ENCODE results near the gene SLC12A2.

The SLC12A2 gene

DNA sequence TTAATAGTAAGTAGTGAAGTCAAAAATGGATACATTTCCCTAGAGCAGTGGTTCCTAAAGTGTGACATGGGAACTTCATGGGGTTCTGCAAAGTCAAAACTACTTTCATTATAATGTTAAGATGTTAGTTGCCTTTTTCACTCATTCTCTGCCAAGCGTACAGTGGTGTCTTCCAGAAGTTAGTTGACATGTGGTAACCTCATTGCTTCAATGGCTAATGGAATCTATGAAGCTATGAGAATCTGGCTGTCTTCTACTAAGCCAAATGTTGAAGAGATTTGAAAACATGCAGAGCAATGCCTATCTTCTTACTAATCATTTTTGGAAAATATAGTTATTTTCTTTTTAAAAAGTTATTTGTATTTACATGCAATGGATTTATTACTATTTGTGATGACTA, 111.8 kb downstream of the SLC12A2 start:
- TF ChIP-seq CTCF (IDR thresholded peaks at IDR 0.05; ENCODE audit: low read depth, low read length): no peak
- DNase-seq (ENCODE audit: extremely low read depth, low read depth): no peak

GRCh38 chr5:128196080-128196479, 112.5 kb downstream of the SLC12A2 start:
- no peak for TF ChIP-seq CTCF (IDR thresholded peaks at IDR 0.05; ENCODE audit: low read depth, low read length)
- DNase-seq (ENCODE audit: extremely low read depth, low read depth): no peak

GRCh38 chr5:128196791-128197190, 113.2 kb downstream of the SLC12A2 start:
- TF ChIP-seq CTCF (IDR thresholded peaks at IDR 0.05; ENCODE audit: low read depth, low read length): no peak
- no peak for DNase-seq (ENCODE audit: extremely low read depth, low read depth)

DNA sequence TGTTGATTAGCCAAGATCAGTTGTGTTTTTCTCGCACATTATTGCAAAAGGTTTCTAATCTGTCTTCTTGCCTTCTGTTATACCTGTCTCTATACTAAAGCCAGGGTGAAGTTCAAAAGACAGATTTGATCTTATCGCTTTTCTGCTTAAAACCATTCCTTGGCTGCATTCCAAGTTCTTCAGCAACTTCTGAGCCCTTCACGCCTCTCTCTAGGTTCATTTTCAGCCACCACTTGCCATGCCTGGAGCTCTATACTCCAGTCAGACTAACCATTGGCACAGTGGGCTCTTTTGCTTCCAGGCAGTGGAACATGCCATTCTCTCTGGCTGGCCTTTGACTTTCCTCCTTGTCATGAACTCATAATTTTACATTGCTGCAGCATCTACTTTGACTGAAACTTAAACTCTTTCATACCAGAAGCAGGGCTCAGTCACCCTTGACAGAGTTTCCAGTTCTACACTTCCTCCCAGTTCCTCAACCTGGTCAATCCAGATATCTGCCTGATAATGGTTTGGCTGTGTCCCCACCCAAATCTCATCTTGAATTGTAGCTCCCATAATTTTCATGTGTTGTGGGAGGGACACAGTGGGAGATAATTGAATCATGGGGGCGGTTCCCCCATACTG, 114.4 kb downstream of the SLC12A2 start:
- no peak for DNase-seq (ENCODE audit: extremely low read depth, low read depth)
- TF ChIP-seq CTCF (IDR thresholded peaks at IDR 0.05; ENCODE audit: low read depth, low read length): no peak

- no peak for TF ChIP-seq CTCF (IDR thresholded peaks at IDR 0.05; ENCODE audit: low read depth, low read length)
- no peak for DNase-seq (ENCODE audit: extremely low read depth, low read depth)
Observed at GRCh38 chr5:128199104-128199503, 115.5 kb downstream of the SLC12A2 start.

DNA sequence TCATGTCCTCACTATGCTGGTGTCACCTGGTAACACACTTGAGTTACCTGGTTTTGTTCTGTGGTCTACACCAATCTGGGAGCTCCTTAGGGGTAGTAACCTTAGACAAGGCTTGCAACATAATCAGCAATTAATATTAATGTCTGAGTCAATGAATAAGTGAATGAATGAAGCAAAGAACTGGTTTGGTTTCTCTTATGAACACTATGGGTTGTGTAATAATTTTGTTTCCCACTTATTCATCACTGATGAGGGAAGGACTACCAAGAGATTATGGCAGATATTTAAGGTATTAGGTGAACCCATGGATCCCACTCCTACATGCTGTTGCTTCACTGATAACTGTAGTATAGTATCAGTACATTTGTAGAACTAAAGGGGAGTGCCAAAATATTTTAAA, 116.0 kb downstream of the SLC12A2 start:
- DNase-seq (ENCODE audit: extremely low read depth, low read depth): no peak
- TF ChIP-seq CTCF (IDR thresholded peaks at IDR 0.05; ENCODE audit: low read depth, low read length): no peak

DNA sequence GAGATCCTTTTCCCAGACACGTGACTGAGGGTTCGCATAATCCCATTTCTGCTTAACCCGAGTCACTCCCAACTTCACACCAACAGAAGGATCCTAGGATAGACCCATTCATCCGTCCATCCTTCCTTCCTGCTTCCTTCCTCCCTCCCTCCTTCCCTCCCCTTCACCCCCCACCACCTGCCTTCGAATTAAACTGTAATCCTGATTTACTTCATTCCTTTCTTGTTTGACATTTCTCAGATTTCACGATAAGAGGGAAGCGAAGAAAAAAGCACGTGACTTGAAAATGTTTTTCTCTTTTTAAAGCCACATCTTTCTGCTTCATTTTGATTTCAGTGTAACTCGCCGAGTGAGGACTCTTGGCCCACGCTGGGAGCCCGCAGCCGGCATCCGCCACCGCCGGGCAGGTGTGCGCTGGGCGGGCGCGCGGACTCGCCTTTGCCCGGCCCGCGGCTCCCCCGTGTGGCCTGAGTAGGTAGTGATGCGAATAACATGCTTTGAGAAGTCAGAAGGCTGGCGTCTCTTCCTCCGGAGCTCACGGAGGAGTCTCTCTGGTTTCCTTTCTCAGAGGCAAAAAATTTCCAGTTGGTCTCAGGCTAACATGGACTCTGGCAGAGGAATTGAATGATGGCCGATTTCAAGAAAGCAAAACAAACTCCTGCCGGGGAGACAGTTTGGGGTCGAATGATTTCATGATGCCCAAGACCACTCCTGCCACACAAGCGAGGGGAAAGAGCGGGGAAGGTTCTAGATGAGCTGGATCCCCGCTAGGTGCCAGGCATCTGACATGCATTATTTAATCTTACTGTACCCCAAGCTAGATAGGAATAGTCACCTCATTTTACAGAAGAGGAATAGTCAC, 117.7 kb downstream of the SLC12A2 start:
- peak; percentile 62 for TF ChIP-seq CTCF (IDR thresholded peaks at IDR 0.05; ENCODE audit: low read depth, low read length)
- no peak for DNase-seq (ENCODE audit: extremely low read depth, low read depth)
